HG03045 (cell line): Measurements from ENCODE around the gene NACC2.
"Not testable (repeated sequence)": the region's sequence is repeated elsewhere in the genome, so short reads cannot be mapped to it uniquely, and the experiment has no call there.

Experiments used
- ATAC-seq: cut with Tn5 transposase; IDR thresholded peaks from one replicate; pipeline ENCODE4 v1.9.1; 2021; ENCODE audit warnings: mild to moderate bottlenecking, moderate library complexity; ENCODE audit not compliant: unreplicated experiment

Gene NACC2

DNA sequence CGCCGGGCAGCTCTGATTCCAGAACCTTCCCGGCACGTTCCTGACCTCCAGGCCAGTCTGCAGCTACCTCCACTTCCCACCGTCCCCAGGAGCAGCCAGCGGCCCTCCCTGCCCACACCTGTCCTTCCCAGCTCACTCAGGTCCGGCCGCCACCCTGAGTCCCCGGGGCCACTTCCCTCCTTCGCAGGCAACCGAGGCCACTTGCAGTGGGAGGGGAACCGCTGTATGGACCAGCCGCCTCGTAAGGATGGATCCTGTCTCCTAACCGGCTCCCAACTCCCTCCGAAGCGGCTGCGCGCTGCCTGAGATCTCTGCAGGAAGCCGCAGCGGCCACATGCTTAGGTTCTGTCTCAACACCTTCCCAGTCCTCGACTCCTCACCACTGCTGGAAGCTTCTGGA lies 16.1 kb upstream of the NACC2 start:
- no peak for ATAC-seq

DNA sequence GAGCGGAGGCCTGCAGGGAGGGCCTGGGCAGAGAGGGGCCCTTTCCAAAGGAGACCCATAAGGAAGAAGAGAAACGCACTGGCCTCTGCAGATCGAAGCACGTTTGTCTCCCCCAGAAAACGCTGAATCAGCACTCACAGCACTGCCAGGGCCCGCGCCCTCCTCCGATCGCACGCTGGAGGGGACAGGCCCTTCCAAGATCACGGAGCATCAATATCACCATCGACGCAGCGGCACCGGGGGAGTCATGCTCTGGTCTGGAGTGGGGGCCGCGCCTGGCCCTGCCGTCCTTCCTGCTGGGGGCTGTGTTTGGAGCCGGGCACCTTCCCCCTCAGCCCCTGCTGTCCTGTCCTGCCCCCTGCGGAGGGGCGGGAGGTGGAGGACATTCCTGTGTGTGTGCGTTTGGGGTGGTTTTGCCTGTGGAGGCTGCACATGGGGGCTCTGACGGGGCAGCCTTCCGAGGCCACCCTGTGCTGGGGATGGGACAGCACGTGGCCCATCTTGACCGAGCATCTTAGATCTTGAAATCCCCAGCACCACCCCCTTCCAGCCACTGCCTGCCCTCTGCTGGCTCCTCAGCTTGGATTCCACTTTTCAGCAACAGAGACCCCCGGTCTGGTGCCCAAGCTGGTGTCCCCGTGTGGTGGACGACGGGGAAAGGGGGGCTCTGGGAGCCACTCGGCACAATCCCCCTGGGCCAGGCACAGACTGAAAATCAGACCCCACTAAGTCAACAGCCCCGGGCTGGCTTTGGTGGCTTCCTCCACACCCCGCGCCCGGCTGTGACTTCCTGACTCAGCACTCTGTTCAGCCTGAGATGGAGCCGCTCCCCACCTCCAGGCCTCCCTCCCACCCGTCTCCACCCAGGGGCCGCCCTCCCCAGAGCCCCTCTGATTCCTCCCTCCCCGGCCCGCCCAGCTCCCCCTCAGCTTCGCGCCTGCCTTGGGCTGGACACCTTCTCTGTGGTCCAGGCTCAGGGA lies 15.3 kb upstream of the NACC2 start:
- peak; percentile 7 for ATAC-seq

DNA sequence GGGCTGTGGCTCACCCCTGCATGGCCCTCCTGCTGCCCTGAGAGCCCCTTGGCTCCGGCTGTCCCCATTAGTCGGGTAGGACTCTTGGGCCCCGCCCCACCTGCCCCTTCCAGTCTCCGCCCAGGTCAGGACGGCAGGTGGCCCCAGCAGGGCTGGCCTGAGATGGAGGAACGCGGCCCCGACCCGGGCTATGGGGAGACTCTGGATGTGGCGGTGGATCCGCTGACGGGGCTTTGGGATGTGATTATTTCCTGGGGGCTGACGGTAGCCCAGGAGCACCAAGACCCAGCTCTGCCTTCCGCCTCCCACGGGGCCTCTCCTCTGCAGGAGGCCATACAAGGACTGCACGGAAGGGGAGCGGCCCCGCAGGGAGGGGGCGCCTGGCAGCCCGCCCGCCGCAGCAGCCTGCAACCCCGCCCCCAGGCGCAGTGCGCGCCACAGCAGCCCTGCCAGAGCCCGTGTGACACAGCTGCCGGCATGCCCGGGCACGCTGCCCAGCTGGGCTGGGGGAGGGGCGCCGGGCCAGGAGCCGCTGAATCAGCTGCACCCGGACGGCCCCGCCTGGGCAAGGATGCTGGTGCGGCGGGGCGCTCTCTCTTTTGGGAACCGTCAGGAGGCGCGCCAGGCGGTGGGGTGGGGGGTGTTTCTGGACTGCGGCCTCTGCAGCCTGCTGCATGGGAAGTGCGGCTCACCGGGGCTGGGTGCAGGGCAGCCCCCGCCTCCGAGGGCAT lies 14.4 kb upstream of the NACC2 start:
- peak; percentile 71 for ATAC-seq

DNA sequence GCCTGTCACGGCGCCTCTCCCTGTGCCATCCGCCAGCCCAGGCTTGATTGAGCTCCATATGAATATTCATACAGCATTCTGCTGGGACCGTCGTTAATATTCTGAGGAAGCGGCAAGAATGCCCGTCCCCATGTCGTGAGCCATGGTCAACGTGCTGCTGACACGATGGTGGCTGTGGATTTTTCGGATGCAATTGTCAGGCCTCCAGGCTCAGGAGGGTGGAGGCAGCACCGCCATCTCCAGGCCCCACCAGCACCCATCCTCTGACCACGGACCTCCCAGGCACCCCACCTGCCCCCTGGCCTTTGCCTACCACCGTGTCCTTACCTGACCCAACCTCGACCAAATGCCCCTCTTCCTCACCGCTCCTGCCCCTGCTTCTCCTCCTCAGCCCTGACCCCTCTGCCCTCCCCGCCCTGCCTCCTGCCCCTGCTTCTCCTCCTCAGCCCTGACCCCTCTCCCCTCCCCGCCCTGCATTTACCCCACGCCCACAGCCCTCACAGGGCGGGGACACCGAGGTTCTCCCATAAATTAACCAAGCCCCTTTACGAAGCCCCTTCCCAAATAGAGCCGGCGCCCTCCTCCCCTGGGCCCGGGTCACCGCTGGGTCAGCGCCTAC lies 13.7 kb upstream of the NACC2 start:
- ATAC-seq, result no peak

DNA sequence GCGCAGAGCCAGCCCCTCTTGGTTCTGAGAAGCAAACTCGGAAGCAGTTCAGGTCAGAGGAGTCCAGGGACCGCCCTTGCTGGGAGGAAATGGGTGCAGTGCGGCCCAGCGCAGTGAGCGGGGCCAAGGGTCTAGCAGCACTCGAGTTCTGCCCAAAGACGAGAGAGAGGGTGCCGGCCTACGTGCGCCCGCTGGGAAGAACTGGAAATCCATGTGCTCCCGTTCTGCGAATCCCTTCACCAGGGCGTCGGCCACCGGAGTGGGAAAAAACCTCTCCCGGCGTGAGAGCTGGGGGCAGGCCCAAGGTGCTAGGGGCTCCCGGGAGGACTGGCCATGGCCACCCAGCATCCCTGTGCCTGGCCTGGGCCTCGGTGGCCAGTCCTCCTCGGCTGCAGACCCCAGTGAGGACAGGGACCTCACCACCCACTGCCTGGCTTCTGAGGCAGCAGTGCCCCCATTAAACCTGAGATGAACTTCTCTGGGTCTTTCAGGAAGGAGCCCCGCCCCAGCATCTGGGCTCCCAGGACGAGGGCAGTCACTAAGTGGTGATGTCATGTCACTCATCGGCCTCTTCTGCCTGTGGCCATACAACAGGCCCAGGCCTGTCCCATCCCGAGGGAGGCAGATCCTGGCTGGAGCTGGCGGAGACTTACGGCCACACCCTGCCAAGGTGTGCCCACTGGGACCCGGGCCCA lies 13.0 kb upstream of the NACC2 start:
- no peak for ATAC-seq

DNA sequence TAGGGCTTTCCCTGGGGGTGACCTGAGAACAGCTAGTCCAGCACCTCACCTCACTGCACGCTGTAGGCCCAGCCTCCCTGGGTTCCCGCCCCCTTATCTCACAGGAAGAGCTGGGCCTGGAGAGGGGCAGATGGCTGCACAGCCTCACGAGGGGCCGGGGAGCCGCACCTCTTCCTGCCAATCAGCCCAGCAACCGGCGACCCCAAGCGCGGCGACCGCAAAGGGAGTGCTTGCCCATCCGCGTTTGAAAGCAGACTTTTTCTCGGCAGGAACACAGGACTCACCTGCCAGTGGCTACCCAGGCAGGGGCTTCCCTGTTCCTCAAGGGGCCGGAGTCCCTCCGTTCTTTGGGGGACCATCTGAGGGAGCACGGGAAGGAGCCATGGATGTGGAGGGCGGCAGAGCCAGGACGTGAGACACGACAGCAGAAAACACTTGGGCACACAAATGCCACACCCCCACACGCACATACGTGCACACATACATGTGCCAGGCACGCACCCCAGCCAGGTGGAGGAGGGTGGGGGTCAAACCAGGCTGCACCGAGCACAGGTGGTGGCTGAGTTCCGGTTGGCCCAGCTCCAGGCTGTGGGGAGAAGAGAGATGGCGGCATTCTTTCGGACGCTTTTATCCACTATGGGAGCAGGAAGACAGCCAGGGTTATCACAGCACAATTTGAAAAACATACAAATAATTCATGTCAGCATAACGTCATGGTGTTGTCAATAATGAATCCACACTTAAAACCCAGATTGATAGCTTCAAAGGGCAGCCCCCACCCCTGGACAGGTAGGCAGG lies 12.3 kb upstream of the NACC2 start:
- no peak for ATAC-seq

DNA sequence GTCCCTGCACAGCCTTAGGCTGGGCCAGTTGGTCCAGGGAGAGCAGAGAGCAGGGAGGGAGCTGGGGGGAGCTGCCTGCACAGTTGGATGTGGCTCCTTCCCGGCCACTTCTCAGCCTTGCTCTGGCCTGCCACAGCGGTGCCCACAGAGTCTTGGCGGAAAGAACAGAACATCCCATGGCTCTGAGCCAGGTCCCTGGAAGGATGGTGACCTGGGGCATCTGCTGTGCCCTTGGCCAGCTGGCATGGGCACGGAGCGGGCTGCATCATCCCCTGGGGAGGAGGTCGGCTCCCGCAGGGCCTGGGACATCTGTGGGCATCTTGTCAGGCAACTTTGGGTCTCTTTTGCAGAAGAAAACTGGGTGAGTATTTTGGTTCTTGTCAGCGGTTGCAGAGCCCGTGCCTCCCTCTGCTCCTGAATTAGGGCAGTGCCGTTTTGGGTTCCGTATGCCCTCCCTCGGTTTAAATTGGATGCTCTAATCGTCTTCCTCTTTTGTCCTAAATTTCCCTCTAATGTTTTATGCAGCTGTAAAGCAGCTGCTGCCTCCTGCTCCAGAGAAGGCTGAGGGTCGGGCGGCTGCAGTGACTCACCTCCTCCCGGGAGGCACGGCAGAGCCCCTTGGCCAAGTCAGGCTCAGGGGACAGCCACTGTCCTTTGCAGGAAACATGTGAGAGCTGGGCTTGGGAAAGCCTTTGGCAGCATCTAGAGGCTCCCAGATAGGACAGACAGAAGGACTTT lies 10.5 kb upstream of the NACC2 start:
- no peak for ATAC-seq

DNA sequence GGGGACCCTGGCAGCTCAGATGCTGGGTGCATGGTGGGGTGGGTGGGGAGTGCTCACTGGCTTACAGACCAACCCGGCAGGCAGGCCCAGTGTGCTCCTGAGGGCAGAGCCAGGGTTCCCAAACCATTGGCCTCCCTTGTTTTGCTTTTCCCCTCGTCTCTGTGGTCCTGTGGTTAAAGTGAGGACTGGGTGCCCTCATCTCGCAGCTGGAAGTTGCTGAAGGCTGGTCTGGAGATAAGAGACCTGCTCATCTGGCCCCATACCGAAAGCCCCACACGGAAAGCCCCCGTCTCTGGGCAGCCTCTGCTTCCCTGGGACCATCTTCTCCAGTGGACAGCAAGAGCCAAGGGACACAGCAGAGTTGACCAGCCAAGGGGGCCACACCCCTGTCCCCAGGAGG lies 9.8 kb upstream of the NACC2 start:
- ATAC-seq, result no peak

DNA sequence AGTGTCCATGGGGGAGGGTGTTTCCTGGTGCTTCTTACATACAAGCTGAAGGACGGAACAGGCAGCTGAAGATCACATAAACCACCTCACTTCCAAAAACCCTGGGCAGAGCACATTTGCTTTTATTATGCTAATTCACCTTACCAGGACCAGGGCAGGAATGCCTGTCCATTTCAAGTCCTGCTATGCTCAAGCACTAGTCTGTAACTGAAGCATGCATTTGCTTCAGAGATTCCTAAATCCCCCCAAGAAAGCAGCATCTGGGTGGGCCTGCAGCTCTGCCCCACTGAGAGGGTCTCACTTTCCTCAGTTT lies 9.4 kb upstream of the NACC2 start:
- ATAC-seq, result no peak

DNA sequence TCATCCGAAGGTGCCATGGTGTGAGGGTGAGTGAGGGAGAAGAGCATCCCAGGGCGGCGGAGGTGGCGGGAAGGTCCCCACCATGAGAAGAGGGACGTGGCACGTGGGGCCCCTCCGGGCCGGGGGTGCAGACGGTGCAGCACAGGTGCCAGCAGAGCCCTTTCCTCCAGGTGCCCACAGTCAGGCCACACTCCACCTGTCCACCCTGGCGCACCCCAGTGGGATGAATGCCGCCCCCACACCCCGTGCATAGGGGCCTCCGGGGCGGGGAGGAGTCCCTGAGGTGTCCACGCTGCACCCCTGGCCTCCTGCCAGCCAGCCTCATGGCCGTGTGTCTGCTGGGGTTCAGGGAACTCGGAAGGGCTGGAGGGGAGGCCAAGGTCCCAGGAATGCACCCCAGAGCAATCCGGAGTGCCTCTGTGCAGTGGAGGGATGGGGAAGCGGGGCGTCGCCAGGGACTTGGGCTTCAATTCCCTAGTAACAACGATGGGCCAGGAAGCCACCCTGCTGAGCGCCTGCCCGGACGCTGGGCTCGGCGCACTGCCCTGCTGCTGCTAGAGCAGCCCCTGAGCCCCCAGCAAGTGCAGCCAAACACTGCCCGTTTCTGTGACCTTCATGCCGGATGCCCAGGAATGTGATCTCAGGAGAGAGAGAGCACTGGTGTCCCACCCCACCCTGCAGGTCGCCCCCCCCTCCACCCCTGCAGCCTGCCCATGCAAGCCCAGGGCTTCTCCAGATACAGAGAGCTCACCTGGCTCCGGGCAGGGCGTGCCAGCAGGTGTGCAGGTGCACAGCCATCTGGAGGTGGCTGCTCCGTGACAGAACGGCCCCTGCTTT lies 8.8 kb upstream of the NACC2 start:
- no peak for ATAC-seq

DNA sequence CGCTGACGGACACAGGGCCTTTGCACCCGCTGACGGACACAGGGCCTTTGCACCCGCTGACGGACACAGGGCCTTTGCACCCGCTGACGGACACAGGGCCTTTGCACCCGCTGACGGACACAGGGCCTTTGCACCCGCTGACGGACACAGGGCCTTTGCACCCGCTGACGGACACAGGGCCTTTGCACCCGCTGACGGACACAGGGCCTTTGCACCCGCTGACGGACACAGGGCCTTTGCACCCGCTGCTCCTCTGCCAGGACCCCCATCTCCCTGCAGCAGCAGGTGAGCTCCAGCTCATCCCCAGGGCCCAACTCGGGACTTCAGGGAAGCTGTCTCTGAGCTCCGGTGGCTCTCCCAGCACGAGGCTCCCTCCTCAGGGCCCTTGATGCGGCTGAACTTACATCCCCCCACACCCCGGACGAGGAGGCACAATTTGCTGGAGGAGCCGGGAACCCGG lies 6.6 kb upstream of the NACC2 start:
- not testable (repeated sequence) for ATAC-seq

DNA sequence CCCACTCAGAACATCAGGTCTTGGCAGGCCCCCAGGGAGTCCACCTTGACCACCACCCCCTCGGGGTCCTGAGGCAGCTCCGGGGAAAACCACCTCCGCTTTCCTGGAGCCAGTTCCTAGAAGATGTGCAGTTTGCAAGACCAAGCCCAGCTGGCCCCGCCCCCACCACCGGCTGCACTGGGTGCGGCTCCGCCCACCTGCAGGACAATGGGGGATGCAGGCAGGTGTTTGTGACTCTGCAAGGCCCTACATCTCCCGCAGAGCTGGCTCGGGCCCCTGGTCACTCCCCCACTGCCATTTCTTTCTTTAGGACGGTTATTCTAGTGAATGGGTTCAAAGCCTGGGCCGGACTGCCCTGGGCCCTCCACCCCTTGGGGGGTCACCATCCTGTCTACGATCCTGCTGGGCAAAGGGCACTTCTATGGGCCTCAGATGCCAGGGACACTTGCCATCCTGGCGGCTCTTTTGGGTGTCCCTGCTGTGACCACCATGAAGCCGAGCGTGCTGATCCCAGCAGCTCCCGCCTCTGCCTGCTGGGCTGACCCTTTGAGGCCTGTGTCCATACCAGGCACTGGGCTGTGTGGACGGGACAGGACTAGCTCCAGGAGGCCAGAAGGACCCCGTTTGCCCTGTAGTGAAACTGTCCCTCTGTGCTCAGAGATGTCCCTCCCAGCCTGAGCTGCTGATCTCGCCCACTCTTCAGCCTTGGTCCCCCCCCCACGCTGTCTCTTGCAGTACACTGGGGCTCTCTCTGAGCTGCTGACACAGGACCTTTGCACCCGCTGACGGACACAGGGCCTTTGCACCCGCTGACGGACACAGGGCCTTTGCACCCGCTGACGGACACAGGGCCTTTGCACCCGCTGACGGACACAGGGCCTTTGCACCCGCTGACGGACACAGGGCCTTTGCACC lies 5.9 kb upstream of the NACC2 start:
- ATAC-seq, result no peak

DNA sequence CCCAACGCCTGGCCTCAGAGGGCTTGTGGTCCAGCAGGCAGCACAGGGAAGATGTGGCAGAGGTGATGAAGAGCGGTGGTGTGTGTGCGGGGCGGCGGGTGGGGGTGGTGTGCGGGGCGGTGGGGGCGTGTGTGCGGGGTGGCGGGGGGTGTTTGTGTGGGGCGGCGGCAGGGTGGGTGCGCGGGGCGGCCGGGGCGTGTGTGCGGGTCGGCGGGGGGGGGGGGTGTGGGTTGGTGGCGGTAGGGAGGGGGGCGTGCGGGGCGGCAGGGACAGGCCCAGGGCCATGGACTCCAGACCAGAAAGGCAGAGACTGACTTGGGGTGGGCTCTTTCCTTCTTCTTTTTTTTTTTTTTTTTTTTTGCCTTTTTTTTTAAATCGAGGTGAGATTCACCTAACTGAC lies 4.5 kb upstream of the NACC2 start:
- no peak for ATAC-seq

DNA sequence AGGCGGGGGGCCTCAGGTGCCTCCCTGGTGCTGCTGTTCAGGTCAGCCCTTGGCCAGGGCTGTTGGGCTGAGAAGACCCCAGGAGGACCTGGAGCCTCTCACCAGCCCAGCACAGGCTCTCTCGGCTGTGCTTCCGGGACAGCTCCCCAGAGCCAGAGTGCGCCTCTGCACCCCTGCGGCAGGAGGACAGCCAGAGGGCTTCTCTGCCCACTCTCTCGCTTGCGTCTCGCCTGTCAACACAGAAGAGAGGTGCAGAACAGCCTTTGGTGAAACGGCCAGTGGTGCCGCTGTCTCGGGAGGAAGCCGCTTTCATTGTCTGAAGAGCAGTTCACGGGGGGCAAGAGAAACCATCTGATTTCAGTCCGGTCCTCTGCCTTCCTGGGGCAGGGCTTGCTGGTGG lies 3.8 kb upstream of the NACC2 start:
- no peak for ATAC-seq

DNA sequence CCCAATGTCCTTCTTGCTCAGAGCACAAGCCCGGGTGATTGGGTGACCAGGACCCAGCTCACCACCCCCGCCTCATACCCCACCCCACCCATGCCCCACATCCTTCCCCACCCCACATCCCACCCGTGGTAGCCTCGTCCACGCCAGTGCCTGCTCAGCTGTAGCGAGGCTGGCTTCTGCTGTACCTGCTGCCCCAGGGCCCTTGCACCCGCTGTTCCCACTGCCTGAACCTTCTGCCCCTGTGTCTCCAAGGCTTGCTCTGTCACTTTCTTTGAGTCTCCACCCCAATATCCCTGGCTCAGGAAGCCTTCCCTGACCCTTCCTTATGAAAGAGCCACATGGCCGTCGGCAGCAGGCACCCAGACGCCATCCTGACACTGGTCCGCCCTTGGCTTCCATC lies 3.1 kb upstream of the NACC2 start:
- ATAC-seq, result no peak

DNA sequence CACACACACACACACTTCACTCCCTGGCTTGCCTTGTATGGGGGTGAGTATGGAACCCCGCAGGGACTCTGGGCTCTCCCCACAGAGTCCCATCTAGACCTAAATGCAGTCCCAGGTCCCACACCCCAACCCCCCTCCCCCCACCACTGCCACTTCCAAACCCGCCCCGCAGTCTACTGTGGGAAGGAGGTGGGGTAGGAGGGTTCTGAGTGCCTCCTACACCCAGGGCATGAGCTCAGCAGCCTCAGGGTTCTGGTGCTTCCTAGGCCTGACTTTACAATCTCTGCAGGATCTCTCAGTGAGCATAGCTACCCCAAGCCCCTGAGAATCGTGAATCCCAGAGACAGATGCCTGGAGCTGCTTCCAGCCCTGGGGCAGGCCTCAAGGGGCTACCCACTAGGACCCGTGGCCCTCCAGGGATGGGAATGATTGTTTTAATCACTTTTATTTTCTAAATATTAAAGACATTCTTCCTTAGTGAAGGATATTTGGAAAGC lies 1.5 kb upstream of the NACC2 start:
- ATAC-seq, result no peak

DNA sequence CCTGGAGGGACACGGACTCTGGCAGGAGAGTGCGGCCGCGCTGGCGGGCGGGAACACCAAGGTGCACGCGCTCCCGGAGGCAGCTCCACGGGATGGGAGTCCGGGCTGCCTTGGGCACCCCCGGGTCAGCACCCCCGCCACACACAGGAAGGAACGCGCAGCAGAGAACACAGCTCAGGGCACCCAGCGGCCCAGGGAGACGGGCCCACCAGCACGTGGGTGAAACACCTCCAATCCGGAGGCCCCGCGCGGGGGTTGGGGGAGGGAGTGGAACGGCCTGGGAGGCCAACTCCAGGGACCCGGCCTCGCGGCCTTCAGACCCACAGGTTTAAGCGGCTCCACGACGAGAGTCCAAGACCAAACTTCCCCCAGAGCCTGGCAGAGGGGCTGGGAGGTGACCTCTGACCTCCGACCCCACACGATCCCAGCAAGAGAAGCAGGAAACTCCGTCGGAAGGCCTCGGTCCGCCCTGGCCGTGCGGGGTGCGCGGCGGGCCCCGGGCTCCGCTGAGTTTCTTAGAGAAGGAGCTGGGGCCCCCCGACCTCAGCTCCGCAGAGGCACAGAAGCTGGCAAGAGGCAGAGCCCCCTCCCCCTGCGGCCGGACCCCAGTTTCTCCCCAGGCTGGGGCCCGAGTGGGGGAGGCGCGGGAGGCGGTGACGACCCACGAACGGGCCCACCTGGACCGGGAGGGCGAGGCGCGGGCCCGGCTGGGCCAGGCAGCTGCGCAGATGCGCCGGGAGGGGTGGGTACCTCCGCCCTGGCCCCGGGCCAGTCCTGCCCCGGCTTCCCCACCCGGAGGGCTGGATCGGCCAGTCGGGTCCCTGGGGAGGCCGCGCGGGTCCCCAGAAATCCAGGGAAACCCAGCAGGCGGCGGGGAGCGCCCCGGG lies 851 bp downstream of the NACC2 start:
- ATAC-seq, result no peak
